Measurements from ENCODE around the gene FAM163B.

The FAM163B gene
- 0 reads per million in 4 donors for total RNA-seq

DNA sequence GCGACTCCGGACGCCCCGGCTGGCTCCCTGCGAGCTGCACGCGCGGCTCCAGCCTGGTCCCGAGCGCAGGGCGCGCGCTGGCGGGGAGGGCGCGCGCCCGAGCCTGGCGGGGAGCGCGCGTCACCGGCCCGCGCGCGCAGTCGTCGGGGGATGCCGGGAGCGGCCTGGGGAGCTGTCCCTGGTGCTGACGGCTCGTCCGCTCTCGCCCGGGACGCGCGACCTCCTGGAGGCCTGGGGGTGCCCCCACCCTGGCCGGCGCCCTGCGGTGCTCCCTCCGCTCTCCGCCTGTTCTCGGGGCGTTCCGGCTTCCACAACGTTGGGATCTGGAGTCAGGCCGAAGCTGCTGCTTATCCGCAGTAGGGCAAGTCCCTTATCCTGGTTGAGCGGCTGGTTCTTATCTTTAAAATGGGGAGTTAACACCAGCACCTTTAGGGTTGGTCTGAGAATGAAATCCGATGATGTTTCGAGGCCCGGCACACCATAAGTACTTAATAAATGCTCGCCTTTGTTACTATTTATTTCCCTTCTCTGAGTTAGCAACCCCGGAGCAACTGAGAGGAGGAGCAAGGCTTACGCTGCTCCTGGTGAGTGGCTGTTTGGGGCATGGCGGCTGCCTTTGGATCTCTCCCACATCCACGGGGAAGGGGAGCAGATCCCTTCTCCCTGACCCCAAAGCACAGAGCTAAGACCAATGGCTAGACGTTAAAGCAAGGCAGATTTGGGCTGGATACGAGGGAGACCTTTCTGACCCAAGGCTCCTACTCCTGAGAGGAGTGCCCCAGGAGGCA, at the start of gene FAM163B:
TSS of gene FAM163B (minus strand) at position 79 of the 788 bp plus-strand sequence. CDS start 29,166 bp downstream, outside the sequence.
- peak in 2 of 5 donors; percentile 11 to 29 for DNase-seq

DNA sequence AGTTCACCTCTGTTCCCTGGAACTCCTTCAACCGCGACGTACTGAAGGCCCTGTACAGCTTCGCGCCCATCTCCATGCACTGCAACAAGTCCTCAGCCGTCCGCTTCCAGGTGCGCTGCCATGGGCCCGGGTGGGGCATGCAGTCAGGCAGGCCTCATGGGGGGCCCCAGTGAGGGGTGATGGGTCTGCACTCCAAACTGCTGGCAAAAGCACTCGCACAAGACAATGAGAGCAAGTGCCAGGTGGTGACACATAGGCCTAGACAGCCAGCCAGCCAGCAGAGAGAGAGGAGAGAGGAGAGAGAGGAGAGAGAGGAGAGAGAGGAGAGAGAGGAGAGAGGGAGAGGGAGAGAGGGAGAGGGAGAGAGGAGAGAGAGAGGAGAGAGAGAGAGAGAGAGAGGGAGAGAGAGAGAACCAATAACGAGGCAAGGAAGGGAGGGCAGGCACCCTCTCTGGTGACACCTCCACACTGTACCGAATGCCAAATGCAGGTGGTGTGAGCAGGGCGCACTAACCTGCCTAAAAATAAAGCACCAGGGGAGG, 48.0 kb upstream of the FAM163B start:
- no peak for DNase-seq

DNA sequence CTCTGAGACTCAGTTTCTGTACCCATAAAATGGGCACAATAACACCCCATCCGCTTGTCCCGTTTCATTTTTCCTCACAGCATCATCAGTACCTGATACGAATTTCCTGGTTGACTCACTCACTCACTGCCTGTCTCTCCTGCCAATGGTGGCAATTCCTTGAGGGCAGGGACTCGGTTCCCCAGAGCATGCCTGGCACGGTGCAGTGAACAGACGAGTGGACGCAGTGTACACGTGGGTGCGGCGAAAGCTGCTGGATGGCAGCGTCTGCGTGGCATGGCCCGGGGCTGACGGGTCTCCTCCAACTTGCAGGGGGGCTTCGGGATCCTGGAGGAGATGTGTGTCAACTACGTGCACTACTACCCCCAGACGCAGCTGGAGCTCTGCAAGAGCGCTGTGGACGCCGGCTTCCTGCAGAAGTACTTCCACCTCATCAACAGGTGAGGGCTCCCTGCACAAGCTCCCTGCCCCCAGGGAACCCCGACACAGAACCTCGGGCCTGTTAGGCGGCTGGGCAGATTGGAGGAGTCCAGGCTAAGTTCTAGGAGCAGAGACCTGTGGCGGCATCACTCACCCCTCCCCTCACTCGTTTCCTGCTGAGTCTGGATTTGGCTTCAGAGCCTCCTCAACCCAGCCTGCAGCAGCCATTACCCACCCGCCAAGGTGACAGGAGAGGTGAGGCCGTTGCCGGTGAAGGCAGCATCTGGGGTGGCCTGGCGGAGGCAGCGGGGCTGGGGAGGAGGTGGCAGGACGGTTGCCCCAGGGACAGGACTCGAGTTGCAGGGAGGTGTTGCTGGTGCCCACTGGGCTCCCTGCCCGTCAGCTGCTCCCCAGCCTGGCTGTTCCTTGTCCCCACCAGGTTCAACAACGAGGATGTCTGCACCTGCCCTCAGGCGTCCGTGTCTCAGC, 47.3 kb upstream of the FAM163B start:
- peak in 4 of 5 donors; percentile 8 to 45 (median 34) for DNase-seq

- no peak for DNase-seq
These were observed 46.5 kb upstream of the FAM163B start for GRCh38 chr9:133655701-133656100.

DNA sequence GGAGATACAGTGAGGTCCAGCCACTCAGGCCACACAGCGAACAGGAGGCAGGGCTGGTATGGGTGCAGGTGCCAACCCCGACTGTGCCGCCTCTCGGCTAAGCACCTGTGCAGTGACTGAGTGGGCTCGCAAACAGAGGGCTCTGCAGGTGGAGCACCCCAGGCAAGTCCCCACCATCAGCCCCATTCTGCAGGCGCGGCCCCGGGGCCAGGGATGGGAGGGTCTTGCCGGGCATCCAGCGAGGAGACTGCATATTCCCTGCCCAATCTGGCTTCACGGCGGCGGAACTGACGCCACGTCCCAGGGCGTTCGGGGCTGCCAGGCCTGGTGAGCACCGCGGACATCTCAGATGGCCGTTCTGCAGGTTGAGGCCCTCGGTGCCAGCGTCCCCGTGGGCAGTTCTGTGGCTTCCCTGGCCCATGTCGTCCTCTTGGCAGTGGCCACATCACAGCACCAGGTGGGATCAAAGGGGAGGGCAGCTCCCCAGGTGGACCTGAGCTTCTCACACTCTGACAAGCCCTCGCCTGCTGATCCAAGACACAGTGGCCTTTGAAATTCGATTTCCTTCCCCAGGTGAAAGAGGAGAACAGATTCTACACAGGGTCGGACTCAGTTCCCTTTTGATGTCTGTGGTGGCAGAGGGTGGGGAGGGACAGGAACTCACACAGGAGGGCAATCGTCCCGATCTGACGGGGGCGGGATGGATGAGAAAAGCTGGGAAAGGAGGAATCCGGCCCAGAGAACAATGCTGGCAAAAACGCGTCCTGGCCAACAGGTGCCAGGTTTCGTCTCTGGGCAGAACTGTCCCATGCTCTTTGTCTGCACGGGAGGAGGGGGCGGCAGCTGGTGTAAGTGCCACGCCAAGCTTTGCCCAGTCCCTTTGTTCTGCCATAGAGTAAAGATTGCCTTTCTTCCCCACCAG, 45.8 kb upstream of the FAM163B start:
- no peak for DNase-seq

DNA sequence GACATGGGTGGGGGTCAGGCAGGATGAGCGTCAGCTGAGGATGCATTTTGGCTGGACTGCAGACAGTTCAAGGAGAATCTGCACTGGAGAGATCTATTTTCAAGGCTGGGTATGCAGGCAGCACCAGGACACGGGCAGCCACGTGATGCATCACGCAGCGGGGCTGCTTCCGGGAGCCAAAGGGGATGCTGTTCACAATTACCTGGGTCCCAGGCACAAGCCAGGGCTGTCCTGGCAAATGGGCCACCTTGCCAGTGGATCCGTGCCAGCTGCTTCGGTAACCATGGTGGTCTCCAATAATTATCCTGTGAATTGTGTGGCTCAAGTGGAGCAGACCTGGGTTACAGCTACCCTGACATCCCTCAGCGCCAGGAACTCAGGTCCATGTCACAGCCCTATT, 44.4 kb upstream of the FAM163B start:
- no peak for DNase-seq

- no peak for DNase-seq
These were observed 40.8 kb upstream of the FAM163B start for GRCh38 chr9:133650026-133650425.

DNA sequence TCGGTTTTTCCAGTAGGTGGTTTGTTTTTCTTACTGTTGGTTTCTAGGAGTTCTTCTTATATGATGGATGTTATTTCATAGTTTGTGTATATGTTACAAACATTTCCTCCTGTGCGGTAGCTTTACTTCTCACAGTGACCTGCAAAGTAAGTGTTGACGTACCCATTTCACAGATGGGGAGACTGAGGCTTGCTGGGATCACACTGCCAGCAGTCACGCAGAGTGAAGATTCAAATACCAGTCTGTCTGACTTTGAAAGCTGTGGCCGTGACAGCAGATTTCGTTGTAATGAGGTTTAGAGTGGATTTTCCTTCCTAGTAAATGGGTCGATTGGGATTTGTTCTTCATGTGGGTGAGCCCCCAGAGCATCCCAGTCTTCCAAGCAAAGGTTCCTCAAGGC, 40.0 kb upstream of the FAM163B start:
- DNase-seq, result no peak

- DNase-seq, result no peak
These were observed 38.7 kb upstream of the FAM163B start for GRCh38 chr9:133647765-133648469.

GRCh38 chr9:133647148-133647547, 38.0 kb upstream of the FAM163B start:
- DNase-seq, result no peak

GRCh38 chr9:133645021-133645765, 36.0 kb upstream of the FAM163B start:
- DNase-seq, result no peak

DNA sequence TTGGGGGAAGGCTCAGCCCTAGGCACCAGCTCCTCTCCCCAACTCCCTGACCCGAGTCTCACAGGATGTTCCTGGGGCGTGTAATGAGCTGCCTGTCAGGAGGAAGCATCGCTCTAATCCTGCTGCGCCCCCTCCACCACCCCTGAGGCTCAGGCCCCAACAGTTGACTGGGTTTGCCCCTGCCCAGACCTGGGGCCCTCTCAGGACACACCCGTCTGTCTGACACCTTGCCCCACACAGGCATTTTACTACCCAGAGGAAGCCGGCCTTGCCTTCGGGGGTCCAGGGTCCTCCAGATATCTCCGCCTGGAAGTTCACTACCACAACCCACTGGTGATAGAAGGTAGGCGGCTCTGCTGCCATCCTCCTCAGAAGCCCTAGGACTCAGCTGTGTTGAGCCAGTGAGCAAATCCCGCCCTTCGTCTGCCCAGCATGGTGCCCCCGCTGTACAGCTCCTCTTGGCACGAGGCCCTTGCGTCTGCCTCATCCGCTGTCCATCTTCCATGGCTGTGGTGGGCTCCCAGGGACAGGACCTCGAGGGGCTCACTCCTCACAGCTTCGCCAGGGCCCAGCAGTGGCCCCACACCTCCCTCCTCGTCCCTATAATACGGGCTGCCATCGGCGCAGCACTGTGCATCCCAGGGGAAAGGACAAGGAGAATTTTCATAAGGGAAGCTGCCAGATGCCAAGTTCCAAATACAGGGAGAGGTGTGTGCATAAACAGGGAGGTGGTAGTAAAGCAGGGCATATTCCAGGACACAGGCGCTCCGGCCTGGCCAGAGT, 35.0 kb upstream of the FAM163B start:
- no peak for DNase-seq

GRCh38 chr9:133643362-133643755, 34.2 kb upstream of the FAM163B start:
- no peak for DNase-seq

- no peak for DNase-seq
These were observed 33.6 kb upstream of the FAM163B start for GRCh38 chr9:133642708-133643361.

GRCh38 chr9:133641861-133642595, 32.8 kb upstream of the FAM163B start:
- DNase-seq, result no peak

GRCh38 chr9:133641396-133641655, 32.1 kb upstream of the FAM163B start:
- DNase-seq, result no peak

- DNase-seq, result no peak
These were observed 31.6 kb upstream of the FAM163B start for GRCh38 chr9:133640580-133641395.

DNA sequence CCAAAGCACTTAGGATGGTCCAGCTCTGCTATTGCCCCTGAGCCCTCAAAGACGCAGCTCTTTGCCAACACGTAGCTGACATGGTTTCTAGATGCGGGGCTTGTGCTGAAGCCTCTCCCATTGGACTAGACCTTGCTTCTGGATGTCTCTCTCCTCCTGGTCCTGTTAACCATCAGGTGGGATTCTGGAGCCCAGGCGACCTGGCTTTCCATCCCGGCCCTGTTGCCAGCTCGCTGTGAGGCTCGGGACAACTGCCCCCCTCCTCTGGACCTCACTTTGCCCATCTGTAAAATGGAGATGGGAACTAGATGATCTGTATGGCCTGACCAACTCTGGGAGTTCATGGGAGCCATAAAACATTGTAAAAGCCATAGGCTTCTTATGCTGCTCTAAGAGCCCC, 31.0 kb upstream of the FAM163B start:
- DNase-seq, result no peak

Measured in T-helper 1 cell (primary cell).